GM21381 (cell line): ENCODE results near the gene ZMIZ1.

Experiments
- ATAC-seq: cut with Tn5 transposase; IDR thresholded peaks from one replicate; pipeline ENCODE4 v1.9.1; 2021; ENCODE audit warnings: mild to moderate bottlenecking, moderate library complexity; ENCODE audit not compliant: unreplicated experiment

The ZMIZ1 gene

DNA sequence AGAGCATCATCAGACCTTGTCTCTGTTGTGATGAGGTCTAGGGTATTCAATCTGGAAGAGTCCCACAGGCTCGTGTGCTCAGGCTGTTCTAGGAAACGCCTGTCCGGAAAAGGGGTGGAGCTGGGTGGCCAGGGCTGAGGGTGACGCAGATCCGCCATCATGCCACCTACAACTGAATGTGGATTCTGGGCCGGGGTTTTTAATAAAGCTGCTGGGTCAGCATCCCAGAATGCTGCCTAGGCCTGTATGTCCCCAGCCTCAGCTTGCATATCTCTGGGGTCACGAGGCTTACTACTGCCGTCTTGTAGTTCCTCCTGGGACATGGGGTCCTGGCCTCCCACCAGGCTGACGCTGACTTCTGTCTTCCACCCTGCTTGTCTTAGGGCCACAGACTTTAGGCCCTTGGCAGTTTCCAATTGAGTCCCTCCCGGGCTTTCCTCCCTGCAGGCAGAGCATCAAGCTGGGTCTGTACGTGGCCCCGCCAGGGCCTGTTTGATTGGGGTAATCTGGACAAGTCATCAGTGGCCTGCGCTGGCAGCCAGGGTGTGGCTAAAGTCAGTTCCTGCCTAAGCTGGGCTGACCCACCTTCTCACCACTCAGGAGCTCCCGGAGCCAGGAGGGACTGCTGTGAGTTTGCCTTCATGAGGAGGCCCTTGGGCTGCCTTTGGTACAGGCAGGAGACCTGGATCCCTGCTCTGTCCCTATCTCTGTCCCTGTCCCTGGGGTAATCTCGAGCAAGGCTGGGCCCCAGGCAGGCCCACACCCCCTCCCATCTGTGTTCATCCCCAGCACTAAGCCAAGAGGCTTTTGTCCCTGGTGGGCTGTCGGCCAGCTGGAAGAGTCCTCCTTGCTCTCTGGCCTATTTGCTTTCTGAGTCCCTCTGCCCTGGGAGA lies 79.9 kb downstream of the ZMIZ1 start:
- no peak for ATAC-seq

GRCh38 chr10:79149345-79149661 lies 80.5 kb downstream of the ZMIZ1 start:
- ATAC-seq = no peak

GRCh38 chr10:79149662-79150443 lies 81.1 kb downstream of the ZMIZ1 start:
- ATAC-seq = peak; percentile 75

- ATAC-seq = no peak
These were observed 81.6 kb downstream of the ZMIZ1 start for GRCh38 chr10:79150444-79150754.

- no peak for ATAC-seq
These were observed 83.7 kb downstream of the ZMIZ1 start for GRCh38 chr10:79152423-79152817.

DNA sequence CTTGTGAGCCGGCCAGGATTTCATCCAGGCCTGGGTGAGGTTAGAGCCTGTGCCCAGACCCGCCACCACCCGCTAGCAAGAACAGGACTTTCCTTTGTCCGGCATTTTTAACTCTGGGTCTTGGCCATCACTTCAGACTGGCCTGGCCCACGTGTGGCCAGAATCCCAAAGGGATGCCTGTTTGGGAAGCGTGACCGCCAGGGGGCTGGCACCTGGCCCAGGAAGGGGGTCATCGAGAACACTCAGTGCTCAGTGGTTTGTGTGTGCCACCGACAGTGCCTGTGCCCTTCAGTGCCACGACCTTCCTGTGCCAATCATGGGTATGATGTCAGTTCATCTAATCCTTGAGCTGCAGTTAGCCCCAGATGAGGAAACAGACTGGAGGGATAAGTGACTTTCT lies 85.0 kb downstream of the ZMIZ1 start:
- ATAC-seq = no peak

- ATAC-seq = no peak
These were observed 86.7 kb downstream of the ZMIZ1 start for GRCh38 chr10:79155301-79156081.

GRCh38 chr10:79156334-79157274 lies 87.8 kb downstream of the ZMIZ1 start:
- ATAC-seq = no peak

GRCh38 chr10:79158004-79158340 lies 89.2 kb downstream of the ZMIZ1 start:
- no peak for ATAC-seq

- ATAC-seq = no peak
These were observed 89.8 kb downstream of the ZMIZ1 start for GRCh38 chr10:79158402-79159097.

- no peak for ATAC-seq
These were observed 90.4 kb downstream of the ZMIZ1 start for GRCh38 chr10:79159141-79159651.

- no peak for ATAC-seq
These were observed 91.0 kb downstream of the ZMIZ1 start for GRCh38 chr10:79159785-79160184.

GRCh38 chr10:79160191-79160590 lies 91.4 kb downstream of the ZMIZ1 start:
- ATAC-seq = no peak

- ATAC-seq = no peak
These were observed 92.8 kb downstream of the ZMIZ1 start for GRCh38 chr10:79161557-79161956.

DNA sequence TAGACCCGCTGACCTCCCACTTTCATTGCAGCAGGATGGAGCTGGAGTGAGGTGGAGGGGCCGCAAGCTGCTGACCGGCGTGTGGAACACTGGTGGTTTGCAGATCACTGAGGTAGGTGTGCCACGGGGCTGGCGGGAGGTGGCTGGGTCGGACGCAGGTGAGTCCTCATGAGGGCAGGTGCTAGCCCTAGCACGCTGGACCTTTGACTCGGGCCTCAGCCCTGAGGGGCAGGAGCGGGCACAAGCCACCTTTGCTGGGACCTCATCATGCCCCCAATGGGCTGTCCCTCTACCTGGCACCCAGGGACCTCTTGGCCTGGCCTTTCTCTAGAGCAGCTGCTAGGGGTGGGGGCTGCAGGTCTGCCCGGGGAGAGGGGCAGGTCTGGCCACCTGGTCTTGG lies 93.3 kb downstream of the ZMIZ1 start:
- ATAC-seq = no peak

GRCh38 chr10:79162861-79163665 lies 94.3 kb downstream of the ZMIZ1 start:
- no peak for ATAC-seq

DNA sequence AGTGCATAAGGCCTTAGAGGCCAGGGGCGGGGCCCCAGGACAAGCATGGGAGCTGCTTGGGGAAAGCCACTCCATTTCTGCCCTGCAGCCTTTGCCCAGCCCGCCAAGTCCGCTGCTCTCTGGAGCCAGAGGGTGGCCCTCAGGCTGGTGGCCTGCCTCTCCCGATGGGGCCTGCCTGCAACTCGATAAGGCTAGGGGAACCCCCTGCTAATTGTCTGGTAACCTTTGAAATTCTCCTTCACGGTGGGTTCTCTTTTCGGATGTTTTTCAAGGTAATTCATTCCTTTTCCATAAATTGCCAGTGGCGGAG lies 94.9 kb downstream of the ZMIZ1 start:
- ATAC-seq = no peak

- ATAC-seq = no peak
These were observed 95.3 kb downstream of the ZMIZ1 start for GRCh38 chr10:79164075-79164474.

DNA sequence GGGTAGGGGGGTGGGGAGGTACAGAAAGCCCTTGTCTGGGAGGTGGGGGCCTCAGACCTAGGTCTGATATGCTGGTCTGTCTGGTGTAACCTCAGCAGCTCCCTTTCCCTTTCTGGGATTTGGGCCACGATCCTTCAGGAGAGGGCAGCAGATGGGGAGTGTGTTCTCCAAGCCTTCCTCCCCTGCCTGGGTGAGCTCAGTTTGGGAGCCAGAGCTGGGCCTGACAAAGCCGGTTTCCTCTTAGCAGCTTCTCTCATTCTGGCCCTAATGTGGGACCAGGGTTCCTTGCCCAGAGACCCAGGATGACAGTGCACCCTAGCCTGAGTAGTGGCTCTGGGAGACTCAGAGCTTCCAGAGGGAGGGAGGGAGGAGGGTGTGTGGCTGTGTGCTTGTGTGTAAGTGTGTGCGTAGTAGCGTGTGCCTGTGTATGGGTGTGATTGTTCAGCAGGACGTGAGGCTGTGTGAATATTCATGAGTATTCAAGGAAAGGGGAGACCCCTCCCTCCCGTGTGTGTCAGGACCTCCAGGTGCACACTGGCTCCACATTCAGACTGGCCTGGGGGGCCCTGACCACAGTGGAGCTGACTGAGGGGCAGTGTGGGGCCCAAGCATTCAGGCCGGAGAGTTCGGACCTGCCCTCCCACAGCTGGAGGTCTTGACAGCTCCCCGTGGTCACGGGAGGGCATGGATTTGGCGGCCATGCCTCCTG lies 96.5 kb downstream of the ZMIZ1 start:
- ATAC-seq = no peak
